HG02623 (cell line): ENCODE results near the gene ZEB2.

Experiments
- ATAC-seq: cut with Tn5 transposase; IDR thresholded peaks from one replicate; pipeline ENCODE4 v1.9.1; 2021; ENCODE audit warnings: moderate library complexity; ENCODE audit not compliant: unreplicated experiment

Gene ZEB2

GRCh38 chr2:144429396-144430112 lies 90.4 kb downstream of the ZEB2 start:
- no peak for ATAC-seq

GRCh38 chr2:144426981-144427479 lies 92.9 kb downstream of the ZEB2 start:
- no peak for ATAC-seq

DNA sequence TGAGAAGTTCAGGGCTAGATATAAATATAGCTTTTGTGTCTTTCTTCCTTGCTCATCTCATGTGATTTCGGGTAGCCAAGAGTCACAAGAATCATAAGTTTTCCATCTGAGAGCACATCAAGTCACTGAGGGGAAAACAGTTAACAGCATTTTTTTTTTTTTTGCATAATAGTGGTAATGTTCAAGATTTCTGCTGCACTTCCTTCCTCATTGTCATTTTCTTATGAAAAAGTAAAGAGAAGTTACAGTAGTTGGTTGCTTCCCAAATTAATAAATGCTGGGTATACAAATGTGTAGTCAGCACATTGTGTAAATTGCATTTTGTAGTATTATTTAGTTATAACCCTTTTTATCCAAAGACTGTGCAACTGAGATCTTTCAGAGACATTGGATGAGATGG lies 93.6 kb downstream of the ZEB2 start:
- ATAC-seq, result no peak

GRCh38 chr2:144424559-144425240 lies 95.2 kb downstream of the ZEB2 start:
- ATAC-seq, result no peak

DNA sequence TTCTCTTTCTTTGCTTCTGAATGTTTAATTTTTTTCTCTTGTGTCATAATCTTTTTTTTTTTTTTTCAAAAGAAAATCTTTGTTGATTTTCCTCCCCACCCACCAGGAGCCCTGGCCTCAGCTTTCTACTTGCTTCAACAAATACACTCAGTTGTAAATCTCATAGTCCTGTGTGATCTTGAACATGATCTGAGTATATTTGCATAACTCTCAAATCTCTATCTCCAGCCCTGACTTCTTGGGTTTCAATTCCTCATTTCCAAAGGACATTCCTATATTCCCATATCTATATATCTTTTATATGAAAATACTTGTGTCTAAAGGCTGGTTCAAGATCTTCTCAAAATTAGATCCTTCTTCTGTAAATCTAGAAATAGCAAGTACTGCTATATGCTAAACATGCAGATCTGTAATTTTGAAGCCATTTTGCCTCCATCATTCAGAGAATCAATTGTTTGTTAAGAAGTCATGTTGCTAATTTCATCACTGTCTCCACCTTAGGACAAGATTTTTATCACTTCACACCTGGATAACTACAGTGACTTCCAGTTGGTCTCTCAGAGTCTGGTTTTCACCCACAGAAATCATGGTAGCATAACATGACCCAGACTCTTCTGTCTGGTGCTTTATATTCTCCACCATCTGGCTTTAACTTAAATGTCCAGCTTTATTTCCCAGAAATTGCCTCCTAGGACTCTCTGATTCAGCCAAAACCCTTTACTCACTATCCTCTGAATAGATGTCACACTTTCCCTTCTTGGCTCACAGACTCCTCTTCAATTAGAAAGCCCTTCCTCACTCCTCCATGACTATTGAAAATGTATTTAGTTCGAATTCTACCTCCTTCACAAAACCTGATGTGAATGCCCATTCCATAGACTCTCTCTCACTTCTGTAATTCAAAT lies 98.1 kb downstream of the ZEB2 start:
- no peak for ATAC-seq

- no peak for ATAC-seq
Measured at GRCh38 chr2:144419218-144419617, 100.7 kb downstream of the ZEB2 start.

DNA sequence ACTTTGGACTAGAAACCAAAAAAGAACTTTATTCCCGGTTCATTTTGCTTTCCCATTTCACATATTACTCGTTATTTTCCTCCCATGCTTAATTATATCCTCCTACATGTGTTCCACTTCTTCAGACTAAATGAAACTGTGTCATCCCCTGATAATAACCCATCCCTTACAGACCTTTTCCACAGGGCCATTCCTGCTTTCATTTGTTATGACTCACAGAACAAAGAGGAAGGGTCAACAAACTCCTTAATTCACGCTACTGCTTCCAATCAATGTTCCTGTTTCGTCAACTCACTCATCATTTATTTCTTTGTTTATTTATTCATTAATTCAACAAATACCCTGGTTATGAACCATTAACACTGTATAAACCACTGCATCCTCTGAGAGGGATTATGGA lies 104.5 kb downstream of the ZEB2 start:
- no peak for ATAC-seq

GRCh38 chr2:144414324-144414845 lies 105.5 kb downstream of the ZEB2 start:
- ATAC-seq, result peak; percentile 64

- no peak for ATAC-seq
Measured at GRCh38 chr2:144412709-144413108, 107.2 kb downstream of the ZEB2 start.

- no peak for ATAC-seq
Measured at GRCh38 chr2:144411473-144411872, 108.4 kb downstream of the ZEB2 start.

DNA sequence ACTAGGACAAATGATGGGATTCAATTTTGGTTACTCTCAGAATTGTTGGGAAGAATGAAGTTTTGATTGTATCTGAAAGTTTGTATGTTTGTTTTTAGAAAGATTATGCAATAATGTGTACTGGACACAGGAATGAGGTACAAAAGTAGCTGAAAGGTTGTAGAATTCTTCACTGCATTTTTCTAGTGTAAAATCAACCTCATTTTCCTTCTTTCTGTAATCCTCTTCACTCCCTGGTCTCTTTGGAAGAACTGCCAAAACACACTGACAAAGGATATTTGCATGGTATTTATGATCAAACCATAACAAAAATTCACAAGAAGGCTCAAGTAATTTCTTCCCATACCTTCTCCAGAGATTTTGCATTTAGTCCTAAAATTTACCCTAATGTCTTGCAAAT lies 110.7 kb downstream of the ZEB2 start:
- ATAC-seq, result no peak

GRCh38 chr2:144407262-144407661 lies 112.7 kb downstream of the ZEB2 start:
- ATAC-seq, result no peak

DNA sequence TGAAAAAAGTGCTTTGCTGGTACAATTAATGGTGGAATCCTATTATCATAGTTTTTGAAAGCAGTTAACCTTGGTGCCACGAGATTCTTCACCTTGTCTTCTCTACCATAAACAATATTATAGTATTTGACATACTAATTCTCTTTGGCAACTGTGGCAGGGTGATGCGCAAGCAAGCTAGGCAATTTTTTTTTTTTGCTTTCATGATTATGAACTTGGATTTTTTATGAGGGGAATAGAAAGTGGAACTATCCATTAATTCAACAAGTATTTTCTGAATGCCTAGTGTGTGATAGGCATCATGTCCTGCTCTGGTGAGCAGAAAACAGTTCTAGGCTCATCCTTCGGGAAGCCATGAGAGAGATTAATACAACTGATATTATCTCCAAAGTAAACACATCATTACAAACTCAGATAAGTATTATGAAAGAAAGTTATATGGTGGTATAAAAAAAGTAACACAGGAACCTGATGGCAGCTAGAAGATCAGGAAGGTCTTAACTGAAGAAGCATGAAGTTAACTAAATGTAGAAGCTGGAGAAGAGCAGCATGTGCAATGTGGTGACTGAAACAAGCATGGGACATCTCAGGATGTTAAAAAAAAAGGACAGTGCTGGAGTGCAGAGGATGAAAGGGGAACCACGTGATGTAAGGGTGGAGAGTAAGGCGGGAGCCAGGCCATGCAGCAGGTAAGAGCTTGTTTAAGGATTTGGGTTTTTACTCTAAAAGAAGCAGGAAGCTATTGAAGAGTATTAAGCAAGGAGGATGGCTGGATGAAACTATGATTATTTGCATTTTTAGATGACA lies 113.7 kb downstream of the ZEB2 start:
- no peak for ATAC-seq

GRCh38 chr2:144405321-144405720 lies 114.6 kb downstream of the ZEB2 start:
- no peak for ATAC-seq

GRCh38 chr2:144404586-144405314 lies 115.2 kb downstream of the ZEB2 start:
- ATAC-seq, result no peak

DNA sequence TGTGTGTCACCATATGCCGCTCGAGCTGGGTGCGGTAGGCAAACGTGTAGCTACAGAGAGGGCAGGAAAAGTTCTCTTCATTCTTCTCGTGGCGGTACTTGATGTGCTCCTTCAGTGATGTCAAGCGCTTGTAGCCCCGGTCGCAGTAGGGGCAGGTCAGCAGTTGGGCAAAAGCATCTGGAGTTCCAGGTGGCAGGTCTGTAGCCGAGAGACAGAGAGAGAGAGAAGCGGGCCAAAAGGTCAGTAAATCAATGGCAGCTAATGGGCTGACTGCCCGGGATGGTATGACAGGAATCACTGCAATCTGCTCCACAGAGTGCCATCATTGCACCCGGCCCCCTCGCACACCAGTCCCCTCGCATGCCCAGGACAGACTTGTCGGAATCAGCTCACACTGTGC lies 116.0 kb downstream of the ZEB2 start:
- ATAC-seq, result no peak

- ATAC-seq, result no peak
Measured at GRCh38 chr2:144402251-144402650, 117.7 kb downstream of the ZEB2 start.

- ATAC-seq, result no peak
Measured at GRCh38 chr2:144401036-144401435, 118.9 kb downstream of the ZEB2 start.

GRCh38 chr2:144396318-144396717 lies 123.6 kb downstream of the ZEB2 start:
- ATAC-seq, result no peak
